PFSK-1 (cell line): ENCODE measurements around the gene CASD1. TPM values are rescaled to one million over a fixed set of nuclear protein-coding genes. Genes with fewer than 3 reads are reported as not detected.

Experiments
- FOXP2 ChIP-seq: optimal IDR thresholded peaks from 2 replicates; pipeline ENCODE3; 2011; ENCODE audit warnings: borderline replicate concordance, control low read depth, inconsistent platforms; ENCODE audit not compliant: insufficient read depth; ENCODE audit errors: extremely low read length, extremely low read depth
- POLR2AphosphoS5 ChIP-seq: IDR thresholded peaks from 2 replicates; pipeline ENCODE4 v1.6.1; 2012; ENCODE audit warnings: low read depth, mild to moderate bottlenecking, control low read depth, low read length, moderate library complexity
- SIN3A ChIP-seq: IDR thresholded peaks from 2 replicates; pipeline ENCODE4 v1.6.1; 2012; ENCODE audit warnings: mild to moderate bottlenecking, low read length, moderate library complexity, borderline replicate concordance; ENCODE audit not compliant: insufficient read depth
- TAF1 ChIP-seq: IDR thresholded peaks from 2 replicates; pipeline ENCODE4 v1.6.1; 2012; ENCODE audit warnings: low read length, control low read depth, borderline replicate concordance; ENCODE audit not compliant: insufficient read depth
- polyA plus RNA-seq: library from polyadenylated mRNA; unstranded; fragments of >200 nt; gene quantifications from one replicate; pipeline ENCODE4 v1.2.1, GENCODE V29; 2012; ENCODE audit warnings: low read depth, missing spikeins; ENCODE audit not compliant: insufficient read length
- TF ChIP-seq, protein P1 (sequence below), 2 experiments: IDR thresholded peaks; 2 replicates each; pipeline versions ENCODE4 v1.6.1 to v1.8.0; 2011 to 2012; ENCODE audit warnings: low read depth in 2 of 2, low read length in 2 of 2, control low read depth in 1 of 2, inconsistent platforms in 1 of 2, mild to moderate bottlenecking in 1 of 2, moderate library complexity in 1 of 2; ENCODE audit not compliant: insufficient read depth in 1 of 2

CASD1 gene
- polyA plus RNA-seq, result 4.2 TPM

DNA sequence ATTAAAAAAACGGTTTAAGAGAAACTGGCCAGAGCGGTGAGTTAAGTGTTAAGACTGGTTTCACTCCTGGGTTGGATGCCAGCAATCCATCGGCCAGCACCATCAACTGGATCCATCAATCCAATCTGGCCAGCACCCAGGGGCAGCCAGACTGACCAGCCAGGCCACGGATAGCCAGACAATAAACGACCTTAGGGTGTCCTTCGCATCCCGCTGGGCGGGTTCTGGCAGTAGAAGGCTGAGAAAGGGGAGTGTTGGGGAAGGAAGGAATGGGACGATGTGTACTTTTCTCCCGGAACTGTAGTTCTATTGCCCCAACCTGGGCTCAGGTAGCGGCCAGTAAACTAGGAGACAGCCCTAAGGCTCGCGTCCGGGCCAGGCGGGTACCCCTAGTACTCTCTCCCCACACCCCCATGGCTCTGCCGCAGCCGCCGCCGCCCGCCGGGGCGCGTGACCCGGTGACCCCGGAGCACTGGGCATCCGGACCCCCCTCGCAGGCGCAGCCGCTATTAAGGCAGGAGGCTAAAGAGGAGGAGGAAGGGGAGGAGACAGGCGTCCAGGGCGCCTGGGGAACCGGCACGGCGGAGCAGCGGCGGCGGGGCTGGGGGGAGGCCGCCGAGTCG, at the start of gene CASD1:
Gene CASD1, plus strand, starts transcription at position 546 of the 623 bp plus-strand sequence. CDS start 276 bp downstream, outside the sequence.
- TF ChIP-seq TAF1 (no peak), FOXP2 (no peak), POLR2AphosphoS5 (no peak; the same call in 1 of the 2 replicates), SIN3A (no peak)
- TF ChIP-seq, protein P1, sequence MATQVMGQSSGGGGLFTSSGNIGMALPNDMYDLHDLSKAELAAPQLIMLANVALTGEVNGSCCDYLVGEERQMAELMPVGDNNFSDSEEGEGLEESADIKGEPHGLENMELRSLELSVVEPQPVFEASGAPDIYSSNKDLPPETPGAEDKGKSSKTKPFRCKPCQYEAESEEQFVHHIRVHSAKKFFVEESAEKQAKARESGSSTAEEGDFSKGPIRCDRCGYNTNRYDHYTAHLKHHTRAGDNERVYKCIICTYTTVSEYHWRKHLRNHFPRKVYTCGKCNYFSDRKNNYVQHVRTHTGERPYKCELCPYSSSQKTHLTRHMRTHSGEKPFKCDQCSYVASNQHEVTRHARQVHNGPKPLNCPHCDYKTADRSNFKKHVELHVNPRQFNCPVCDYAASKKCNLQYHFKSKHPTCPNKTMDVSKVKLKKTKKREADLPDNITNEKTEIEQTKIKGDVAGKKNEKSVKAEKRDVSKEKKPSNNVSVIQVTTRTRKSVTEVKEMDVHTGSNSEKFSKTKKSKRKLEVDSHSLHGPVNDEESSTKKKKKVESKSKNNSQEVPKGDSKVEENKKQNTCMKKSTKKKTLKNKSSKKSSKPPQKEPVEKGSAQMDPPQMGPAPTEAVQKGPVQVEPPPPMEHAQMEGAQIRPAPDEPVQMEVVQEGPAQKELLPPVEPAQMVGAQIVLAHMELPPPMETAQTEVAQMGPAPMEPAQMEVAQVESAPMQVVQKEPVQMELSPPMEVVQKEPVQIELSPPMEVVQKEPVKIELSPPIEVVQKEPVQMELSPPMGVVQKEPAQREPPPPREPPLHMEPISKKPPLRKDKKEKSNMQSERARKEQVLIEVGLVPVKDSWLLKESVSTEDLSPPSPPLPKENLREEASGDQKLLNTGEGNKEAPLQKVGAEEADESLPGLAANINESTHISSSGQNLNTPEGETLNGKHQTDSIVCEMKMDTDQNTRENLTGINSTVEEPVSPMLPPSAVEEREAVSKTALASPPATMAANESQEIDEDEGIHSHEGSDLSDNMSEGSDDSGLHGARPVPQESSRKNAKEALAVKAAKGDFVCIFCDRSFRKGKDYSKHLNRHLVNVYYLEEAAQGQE (IDR thresholded peaks at IDR 0.05; ENCODE audit: insufficient read depth in 1 of 2, low read depth in 2 of 2, low read length in 2 of 2), result no peak

DNA sequence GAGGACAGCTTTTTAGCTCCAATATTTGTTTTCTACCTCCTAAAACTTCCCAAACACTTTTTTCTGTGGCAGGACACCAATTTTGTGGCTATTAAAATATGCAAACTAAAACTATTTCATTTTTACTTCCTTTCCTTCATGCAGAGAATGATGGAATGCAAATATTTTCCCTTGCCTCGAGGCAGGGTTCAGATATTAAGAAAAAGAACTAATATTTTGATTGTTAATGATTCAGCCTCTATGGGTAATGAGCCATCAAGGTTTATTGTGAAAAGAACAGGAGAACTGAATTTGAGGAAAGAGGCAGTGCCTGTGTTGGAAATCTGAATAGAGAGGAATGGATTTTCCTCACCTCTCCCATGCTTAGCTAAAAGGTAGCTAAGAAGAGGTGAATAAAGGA, 43.1 kb upstream of the CASD1 start:
- TF ChIP-seq SIN3A, result no peak
- no peak for TF ChIP-seq POLR2AphosphoS5
- TF ChIP-seq, protein P1 (IDR thresholded peaks at IDR 0.05; ENCODE audit: insufficient read depth in 1 of 2, low read depth in 2 of 2, low read length in 2 of 2), result no peak
- no peak for TF ChIP-seq TAF1

DNA sequence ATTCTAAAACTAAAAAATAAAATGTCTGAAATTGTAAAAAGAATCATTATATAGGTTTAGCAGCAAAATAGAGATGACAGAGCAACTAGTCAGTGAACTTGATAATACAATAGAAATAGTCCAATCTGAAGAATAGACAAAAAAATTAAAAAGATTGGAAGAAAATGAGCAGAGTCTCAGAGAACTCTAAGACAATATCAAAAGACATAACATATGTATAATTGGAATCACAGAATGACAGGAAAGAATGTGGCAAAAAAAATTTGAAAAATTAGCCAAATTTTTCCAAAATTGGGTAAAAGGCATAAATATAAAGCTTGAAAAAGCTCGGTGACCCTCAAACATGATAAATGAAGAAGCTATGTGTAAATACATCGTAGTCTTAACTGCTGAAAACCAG, 38.0 kb upstream of the CASD1 start:
- TF ChIP-seq SIN3A (no peak), POLR2AphosphoS5 (no peak), FOXP2 (no peak), TAF1 (no peak)
- TF ChIP-seq, protein P1 (IDR thresholded peaks at IDR 0.05; ENCODE audit: insufficient read depth in 1 of 2, low read depth in 2 of 2, low read length in 2 of 2), result no peak

DNA sequence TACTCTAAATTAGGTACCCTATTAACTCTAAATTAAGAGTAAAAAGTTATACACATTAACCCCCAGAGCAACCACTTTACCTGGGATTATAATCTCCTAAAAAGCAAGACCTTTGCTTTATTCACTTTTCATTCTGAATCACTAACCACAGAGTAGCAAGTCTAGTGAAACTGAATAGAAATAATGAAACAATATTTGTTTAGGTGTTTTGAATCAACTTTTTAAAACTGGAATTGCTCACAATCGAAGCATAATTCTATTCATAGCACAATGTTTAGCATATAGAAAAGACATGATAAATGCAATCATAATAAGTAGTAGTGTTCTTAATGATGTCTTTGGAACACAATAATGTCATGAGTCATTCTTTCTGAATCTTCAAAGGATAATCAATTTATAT, 37.0 kb upstream of the CASD1 start:
- no peak for TF ChIP-seq POLR2AphosphoS5
- TF ChIP-seq SIN3A, result no peak
- TF ChIP-seq TAF1, result no peak
- no peak for TF ChIP-seq FOXP2
- TF ChIP-seq, protein P1 (IDR thresholded peaks at IDR 0.05; ENCODE audit: insufficient read depth in 1 of 2, low read depth in 2 of 2, low read length in 2 of 2), result no peak
